ENCODE results near the gene SFPQ.

Gene SFPQ

GRCh38 chr1:35179908-35180307, 13.0 kb downstream of the SFPQ start:
- Histone ChIP-seq H3K27ac (no peak overlapping the region), H3K4me3 (peak overlapping the region; percentile 27)
- no peak for DNase-seq (ENCODE audit: low spot score)
- TF ChIP-seq, protein P1, sequence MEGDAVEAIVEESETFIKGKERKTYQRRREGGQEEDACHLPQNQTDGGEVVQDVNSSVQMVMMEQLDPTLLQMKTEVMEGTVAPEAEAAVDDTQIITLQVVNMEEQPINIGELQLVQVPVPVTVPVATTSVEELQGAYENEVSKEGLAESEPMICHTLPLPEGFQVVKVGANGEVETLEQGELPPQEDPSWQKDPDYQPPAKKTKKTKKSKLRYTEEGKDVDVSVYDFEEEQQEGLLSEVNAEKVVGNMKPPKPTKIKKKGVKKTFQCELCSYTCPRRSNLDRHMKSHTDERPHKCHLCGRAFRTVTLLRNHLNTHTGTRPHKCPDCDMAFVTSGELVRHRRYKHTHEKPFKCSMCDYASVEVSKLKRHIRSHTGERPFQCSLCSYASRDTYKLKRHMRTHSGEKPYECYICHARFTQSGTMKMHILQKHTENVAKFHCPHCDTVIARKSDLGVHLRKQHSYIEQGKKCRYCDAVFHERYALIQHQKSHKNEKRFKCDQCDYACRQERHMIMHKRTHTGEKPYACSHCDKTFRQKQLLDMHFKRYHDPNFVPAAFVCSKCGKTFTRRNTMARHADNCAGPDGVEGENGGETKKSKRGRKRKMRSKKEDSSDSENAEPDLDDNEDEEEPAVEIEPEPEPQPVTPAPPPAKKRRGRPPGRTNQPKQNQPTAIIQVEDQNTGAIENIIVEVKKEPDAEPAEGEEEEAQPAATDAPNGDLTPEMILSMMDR (IDR thresholded peaks at IDR 0.05) = no peak

DNA sequence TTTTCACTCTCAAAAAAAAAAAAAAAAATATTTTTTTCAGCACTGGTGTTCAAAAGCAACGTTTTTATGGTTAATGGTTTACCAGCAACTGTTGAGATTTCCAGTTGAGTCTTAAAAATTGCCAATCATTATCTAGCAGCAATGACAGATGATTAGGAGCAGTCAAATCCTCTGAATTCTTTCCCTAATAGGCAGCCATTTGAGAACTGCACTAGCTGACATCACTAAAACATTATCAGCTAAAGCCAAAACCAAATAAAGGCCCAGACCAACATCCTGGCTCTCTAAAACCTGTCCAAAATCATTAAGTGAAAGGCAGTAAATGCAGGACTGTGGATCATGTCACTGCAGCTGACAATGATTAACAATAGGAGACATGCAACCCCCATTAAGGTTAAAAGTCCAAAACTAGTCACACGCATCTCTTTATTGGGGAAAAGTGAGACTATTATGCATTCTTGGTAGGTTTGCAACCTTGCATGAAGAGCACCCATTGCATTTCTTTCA, 14.0 kb downstream of the SFPQ start:
- Histone ChIP-seq H3K4me3 (no peak overlapping the region), H3K27ac (no peak overlapping the region)
- TF ChIP-seq, protein P1 (IDR thresholded peaks at IDR 0.05) = no peak
- DNase-seq (ENCODE audit: low spot score) = no peak

DNA sequence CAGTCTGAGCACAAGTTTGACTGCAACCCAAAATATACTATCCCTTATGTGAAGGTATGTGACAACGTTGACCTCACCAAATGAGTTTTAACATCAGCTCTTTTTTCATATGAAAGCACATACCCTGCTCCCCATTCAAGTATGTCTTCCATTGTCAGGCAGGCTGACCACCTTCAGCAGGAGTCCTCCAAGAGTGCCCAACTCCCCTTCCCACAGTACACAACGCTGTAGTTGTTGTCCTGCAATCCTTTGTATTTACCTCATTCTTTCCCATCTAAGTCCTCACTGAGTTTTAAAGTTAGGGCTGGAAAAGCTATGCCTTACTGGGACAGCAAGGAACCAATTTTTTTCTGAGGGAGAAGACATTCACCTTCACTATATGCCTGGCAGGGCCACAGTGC, 14.7 kb downstream of the SFPQ start:
- H3K4me3 ChIP-seq = no peak overlapping the region
- TF ChIP-seq, protein P1 (IDR thresholded peaks at IDR 0.05) = no peak
- DNase-seq (ENCODE audit: low spot score) = no peak
- H3K27ac ChIP-seq = no peak overlapping the region

DNA sequence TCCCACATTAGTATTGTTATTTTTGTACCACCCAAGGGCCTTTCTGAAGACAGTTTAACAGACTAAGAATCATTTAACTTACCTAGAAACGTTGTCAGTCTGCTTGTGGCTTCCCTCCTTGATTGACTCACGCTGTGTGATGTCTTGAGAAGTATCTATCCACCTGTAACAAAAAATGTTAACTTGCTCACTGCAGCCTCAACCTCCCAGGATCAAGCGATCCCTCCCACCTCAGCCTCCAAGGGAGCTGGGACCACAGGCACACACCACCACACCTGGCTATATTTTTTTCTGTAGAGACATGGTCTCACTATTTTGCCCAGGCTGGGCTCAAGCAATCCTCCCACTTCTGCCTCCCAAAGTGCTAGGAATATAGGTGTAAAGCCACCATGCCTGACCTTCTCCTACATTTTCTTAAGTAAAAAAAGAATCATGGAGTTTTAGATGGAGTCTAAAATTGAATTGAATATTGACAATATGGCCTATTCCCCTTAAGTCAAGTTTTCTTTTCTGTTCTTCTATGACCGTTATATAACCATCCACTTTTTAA, 15.6 kb downstream of the SFPQ start:
- no peak overlapping the region for H3K4me3 ChIP-seq
- no peak overlapping the region for H3K27ac ChIP-seq
- no peak for DNase-seq (ENCODE audit: low spot score)
- TF ChIP-seq, protein P1 (IDR thresholded peaks at IDR 0.05) = no peak

DNA sequence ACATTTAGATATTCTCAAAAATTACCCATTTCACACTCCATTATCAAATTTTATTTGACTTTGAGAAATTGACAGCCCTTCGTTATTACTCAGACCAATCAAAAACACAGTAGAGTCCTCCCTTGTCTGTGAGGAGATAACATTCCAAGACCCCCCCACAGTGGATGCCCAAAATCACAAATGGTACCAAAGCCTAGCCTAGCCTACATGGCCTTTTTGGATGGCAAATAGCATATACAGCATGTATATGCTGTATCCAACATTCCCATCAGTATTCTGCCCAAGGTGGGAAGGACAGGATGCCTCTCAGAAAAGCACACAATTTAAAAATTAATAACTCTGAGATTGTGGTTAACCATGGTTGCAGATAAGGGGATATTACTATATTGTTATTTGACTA, 17.3 kb downstream of the SFPQ start:
- TF ChIP-seq, protein P1 (IDR thresholded peaks at IDR 0.05) = no peak
- DNase-seq (ENCODE audit: low spot score) = no peak
- Histone ChIP-seq H3K27ac (no peak overlapping the region), H3K4me3 (no peak overlapping the region)

- H3K27ac ChIP-seq = no peak overlapping the region
- TF ChIP-seq, protein P1 (IDR thresholded peaks at IDR 0.05) = no peak
- no peak for DNase-seq (ENCODE audit: low spot score)
- no peak overlapping the region for H3K4me3 ChIP-seq
Observed at GRCh38 chr1:35175098-35175576, 17.8 kb downstream of the SFPQ start.

GRCh38 chr1:35173909-35174540, 18.9 kb downstream of the SFPQ start:
- DNase-seq (ENCODE audit: low spot score) = no peak
- TF ChIP-seq, protein P1 (IDR thresholded peaks at IDR 0.05) = no peak
- Histone ChIP-seq H3K4me3 (no peak overlapping the region), H3K27ac (no peak overlapping the region)

Data from coronary artery (tissue), 2 donors.